SU-DHL-6 (cell line): ENCODE data around the gene ASAP2.

Experiments used
- H2AFZ ChIP-seq: fragments of 200-600 bp; sonication (generic); 2 replicates; pipeline ENCODE4 v1.6.1; 2014; ENCODE audit warnings: low read depth, mild to moderate bottlenecking, moderate library complexity, mixed read lengths, antibody characterized with exemption, low read length; ENCODE audit not compliant: severe bottlenecking
- H3F3A ChIP-seq: fragments of 200-600 bp; shearing (Covaris generic); 2 replicates; pipeline ENCODE4 v1.6.0; 2016; ENCODE audit warnings: antibody characterized with exemption, mild to moderate bottlenecking; ENCODE audit not compliant: insufficient read depth
- H3K27ac ChIP-seq: fragments of 200-600 bp; sonication (generic); 2 replicates; pipeline ENCODE4 v1.5.1; 2016; ENCODE audit warnings: low read depth, mild to moderate bottlenecking, low read length, moderate library complexity, mixed read lengths
- H3K27me3 ChIP-seq: fragments of 200-600 bp; sonication (generic), shearing (Covaris generic); 2 replicates; pipeline ENCODE4 v1.6.0; 2014; ENCODE audit warnings: mild to moderate bottlenecking, low read length
- H3K36me3 ChIP-seq: fragments of 200-600 bp; sonication (generic); 2 replicates; pipeline ENCODE4 v1.6.1; 2014; ENCODE audit warnings: mild to moderate bottlenecking, low read length, mixed read lengths
- H3K4me2 ChIP-seq: fragments of 300-600, 200-600 bp; shearing (Covaris generic), sonication (generic); 2 replicates; pipeline ENCODE4 v1.6.0; 2014; ENCODE audit warnings: low read length, low read depth, mild to moderate bottlenecking; ENCODE audit not compliant: poor library complexity, severe bottlenecking
- H3K4me3 ChIP-seq: fragments of 200-600 bp; sonication (generic); 2 replicates; pipeline ENCODE4 v1.5.1; 2014; ENCODE audit warnings: antibody characterized with exemption, low read length, mild to moderate bottlenecking, mixed read lengths; ENCODE audit not compliant: insufficient read depth, poor library complexity, severe bottlenecking
- H3K79me2 ChIP-seq: fragments of 200-600 bp; sonication (generic); 2 replicates; pipeline ENCODE4 v1.6.1; 2014; ENCODE audit warnings: mild to moderate bottlenecking, low read length, moderate library complexity; ENCODE audit not compliant: insufficient read depth
- H3K9ac ChIP-seq: fragments of 200-600 bp; sonication (generic); 2 replicates; pipeline ENCODE4 v1.7.0; 2014; ENCODE audit warnings: mild to moderate bottlenecking, low read length
- H3K9me2 ChIP-seq: fragments of 200-600 bp; sonication (generic); replicated peaks from 2 replicates; pipeline ENCODE4 v1.6.1; 2014; ENCODE audit warnings: low read length; ENCODE audit not compliant: insufficient read depth
- H3K9me3 ChIP-seq: fragments of 200-600 bp; sonication (generic); 2 replicates; pipeline ENCODE4 v1.6.1; 2014; ENCODE audit warnings: low read length, mixed read lengths; ENCODE audit not compliant: insufficient read depth
- H4K20me1 ChIP-seq: fragments of 200-600 bp; sonication (generic); 2 replicates; pipeline ENCODE4 v1.6.1; 2014; ENCODE audit warnings: low read depth, mild to moderate bottlenecking, antibody characterized with exemption, low read length, moderate library complexity, mixed read lengths
- EZH2phosphoT487 ChIP-seq: fragments of 200-600 bp; sonication (generic), shearing (Covaris generic); conservative IDR thresholded peaks from 2 replicates; pipeline ENCODE4 v1.6.1; 2018; ENCODE audit warnings: mild to moderate bottlenecking, antibody characterized with exemption, low read length, moderate library complexity, mixed read lengths
- TF ChIP-seq, protein P1 (sequence below): fragments of 200-600 bp; sonication (generic); IDR thresholded peaks from one replicate; pipeline ENCODE4 v1.5.1; 2017; ENCODE audit warnings: antibody characterized with exemption, mild to moderate bottlenecking, low read length, moderate library complexity; ENCODE audit not compliant: insufficient read depth, poor library complexity, severe bottlenecking

The ASAP2 gene

DNA sequence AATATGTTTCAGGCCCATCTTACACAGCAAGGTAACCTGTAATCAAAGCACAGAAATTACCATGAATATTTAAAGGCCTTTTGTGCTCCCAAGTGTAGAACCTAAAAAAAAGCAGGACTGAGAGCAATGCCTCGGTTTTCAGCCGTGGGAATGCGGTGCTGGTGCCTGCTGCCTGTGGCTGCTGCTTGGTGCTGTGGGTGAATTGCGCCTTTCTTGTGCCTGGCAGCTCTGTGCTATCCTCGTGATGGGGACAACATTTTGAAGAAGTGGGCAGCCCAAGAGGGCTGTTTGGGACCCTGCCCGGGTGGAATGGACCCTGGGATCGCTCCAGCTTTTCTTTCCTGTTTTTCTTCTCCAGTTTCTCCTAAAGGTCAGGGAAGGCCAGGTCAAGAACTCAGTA is 91.2 kb downstream of the ASAP2 start:
- Histone ChIP-seq H3K27ac (no peak overlapping the region), H3K9me2 (no peaks in the 10 kb centered on the region), H2AFZ (no peak overlapping the region), H3K4me2 (no peak overlapping the region), H3F3A (no peaks in the 10 kb centered on the region), H3K36me3 (no peaks in the 10 kb centered on the region), H4K20me1 (no peaks in the 10 kb centered on the region), H3K9ac (no peak overlapping the region), H3K79me2 (no peaks in the 10 kb centered on the region), H3K27me3 (no peaks in the 10 kb centered on the region), H3K4me3 (no peak overlapping the region), H3K9me3 (no peaks in the 10 kb centered on the region)
- TF ChIP-seq, protein P1, sequence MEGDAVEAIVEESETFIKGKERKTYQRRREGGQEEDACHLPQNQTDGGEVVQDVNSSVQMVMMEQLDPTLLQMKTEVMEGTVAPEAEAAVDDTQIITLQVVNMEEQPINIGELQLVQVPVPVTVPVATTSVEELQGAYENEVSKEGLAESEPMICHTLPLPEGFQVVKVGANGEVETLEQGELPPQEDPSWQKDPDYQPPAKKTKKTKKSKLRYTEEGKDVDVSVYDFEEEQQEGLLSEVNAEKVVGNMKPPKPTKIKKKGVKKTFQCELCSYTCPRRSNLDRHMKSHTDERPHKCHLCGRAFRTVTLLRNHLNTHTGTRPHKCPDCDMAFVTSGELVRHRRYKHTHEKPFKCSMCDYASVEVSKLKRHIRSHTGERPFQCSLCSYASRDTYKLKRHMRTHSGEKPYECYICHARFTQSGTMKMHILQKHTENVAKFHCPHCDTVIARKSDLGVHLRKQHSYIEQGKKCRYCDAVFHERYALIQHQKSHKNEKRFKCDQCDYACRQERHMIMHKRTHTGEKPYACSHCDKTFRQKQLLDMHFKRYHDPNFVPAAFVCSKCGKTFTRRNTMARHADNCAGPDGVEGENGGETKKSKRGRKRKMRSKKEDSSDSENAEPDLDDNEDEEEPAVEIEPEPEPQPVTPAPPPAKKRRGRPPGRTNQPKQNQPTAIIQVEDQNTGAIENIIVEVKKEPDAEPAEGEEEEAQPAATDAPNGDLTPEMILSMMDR: no peak
- no peak for TF ChIP-seq EZH2phosphoT487

DNA sequence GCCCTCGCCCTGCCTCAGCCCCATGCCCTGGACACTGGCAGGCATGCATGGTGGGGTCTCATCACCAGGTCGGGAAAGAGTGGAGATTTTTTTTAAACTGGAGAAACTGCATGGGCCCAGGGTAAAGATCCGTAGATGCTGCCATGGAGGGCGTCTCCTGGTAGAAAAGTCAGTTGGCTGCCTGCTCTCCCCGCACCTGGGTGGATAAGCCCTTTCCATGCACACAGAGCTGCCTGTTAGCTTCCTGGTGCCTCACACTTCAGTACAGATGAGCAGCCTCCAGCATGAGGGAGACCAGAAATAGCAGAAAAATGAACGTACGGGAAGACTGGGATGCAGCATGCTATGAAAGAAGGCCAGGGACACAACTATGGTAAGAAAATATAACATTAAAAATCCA is 92.0 kb downstream of the ASAP2 start:
- H3K27me3 ChIP-seq: no peaks in the 10 kb centered on the region
- no peak overlapping the region for H3K9ac ChIP-seq
- H3K79me2 ChIP-seq: no peaks in the 10 kb centered on the region
- no peak overlapping the region for H3K4me2 ChIP-seq
- no peak overlapping the region for H3K4me3 ChIP-seq
- no peaks in the 10 kb centered on the region for H4K20me1 ChIP-seq
- no peaks in the 10 kb centered on the region for H3K9me3 ChIP-seq
- no peak overlapping the region for H3K27ac ChIP-seq
- no peaks in the 10 kb centered on the region for H3F3A ChIP-seq
- no peak overlapping the region for H2AFZ ChIP-seq
- TF ChIP-seq EZH2phosphoT487: no peak
- TF ChIP-seq, protein P1: no peak
- H3K9me2 ChIP-seq: no peaks in the 10 kb centered on the region
- no peaks in the 10 kb centered on the region for H3K36me3 ChIP-seq

DNA sequence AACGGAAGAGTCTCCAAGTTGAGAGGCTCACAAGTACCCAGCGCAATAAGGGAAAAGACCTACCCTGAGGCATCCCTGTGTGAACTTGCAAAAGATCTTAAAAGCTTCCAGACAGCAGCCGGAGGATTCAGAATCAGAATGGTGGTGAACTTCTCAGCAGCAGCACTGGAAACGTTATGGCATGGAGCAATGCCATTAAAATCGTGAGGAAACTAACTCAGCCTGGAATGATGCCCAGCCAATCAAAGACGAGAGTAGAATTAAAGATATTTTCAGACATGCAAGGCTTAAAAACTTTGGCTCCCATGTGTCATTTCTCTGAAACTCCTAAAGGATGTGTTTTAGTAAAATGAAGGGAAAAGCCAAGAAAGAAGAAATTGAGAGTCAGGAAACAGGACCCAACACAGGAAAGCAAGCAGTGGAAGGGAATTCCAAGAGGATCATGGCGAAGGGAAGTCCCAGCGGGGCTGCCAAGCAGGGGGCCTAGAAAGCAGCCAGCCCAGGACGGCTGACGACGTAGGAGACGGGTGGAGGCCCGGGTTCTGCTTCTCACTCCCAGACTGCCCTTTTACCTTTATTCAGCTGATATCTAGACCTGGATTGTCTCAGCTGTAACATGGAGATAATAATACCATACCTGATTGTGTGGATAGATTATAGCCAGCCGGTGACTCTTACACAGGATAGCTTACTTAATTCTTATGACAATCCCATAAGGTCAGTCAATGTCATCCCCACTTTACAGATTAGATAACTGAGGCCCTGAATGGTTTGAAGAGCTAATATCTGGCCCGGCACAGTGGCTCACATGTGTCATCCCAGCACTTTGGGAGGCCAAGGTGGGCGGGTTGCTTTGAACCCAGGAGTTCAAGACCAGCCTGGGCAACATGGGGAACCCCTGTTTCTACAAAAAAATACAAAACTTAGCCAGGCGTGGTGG is 92.8 kb downstream of the ASAP2 start:
- Histone ChIP-seq H3F3A (no peaks in the 10 kb centered on the region), H3K27ac (no peak overlapping the region), H3K36me3 (no peaks in the 10 kb centered on the region), H3K79me2 (no peaks in the 10 kb centered on the region), H4K20me1 (no peaks in the 10 kb centered on the region), H3K4me3 (no peak overlapping the region), H3K9ac (no peak overlapping the region), H3K9me3 (no peaks in the 10 kb centered on the region), H3K4me2 (no peak overlapping the region), H3K9me2 (no peaks in the 10 kb centered on the region), H2AFZ (no peak overlapping the region), H3K27me3 (no peaks in the 10 kb centered on the region)
- TF ChIP-seq EZH2phosphoT487: no peak
- TF ChIP-seq, protein P1: no peak
